Left hindlimb (tissue), 1 donor: ENCODE measurements around the gene BAIAP3.

ENCODE experiments used
- DNase-seq: peaks from one replicate; pipeline ENCODE4 v3.0.0-alpha.2; 2018

BAIAP3 gene

GRCh38 chr16:1395444-1396031 is 62.1 kb downstream of the BAIAP3 start:
- no peak for DNase-seq

- DNase-seq, result no peak
These were observed 64.3 kb downstream of the BAIAP3 start for GRCh38 chr16:1397779-1398178.

GRCh38 chr16:1398351-1398750 is 64.9 kb downstream of the BAIAP3 start:
- no peak for DNase-seq
